GM19467 (cell line): Measurements from ENCODE around the gene HARBI1.

Experiments used
- ATAC-seq: cut with Tn5 transposase; IDR thresholded peaks from one replicate; pipeline ENCODE4 v1.9.1; 2021; ENCODE audit warnings: mild to moderate bottlenecking, moderate library complexity; ENCODE audit not compliant: unreplicated experiment

HARBI1 gene

GRCh38 chr11:46557684-46558151 lies 59.3 kb downstream of the HARBI1 start:
- ATAC-seq = no peak

DNA sequence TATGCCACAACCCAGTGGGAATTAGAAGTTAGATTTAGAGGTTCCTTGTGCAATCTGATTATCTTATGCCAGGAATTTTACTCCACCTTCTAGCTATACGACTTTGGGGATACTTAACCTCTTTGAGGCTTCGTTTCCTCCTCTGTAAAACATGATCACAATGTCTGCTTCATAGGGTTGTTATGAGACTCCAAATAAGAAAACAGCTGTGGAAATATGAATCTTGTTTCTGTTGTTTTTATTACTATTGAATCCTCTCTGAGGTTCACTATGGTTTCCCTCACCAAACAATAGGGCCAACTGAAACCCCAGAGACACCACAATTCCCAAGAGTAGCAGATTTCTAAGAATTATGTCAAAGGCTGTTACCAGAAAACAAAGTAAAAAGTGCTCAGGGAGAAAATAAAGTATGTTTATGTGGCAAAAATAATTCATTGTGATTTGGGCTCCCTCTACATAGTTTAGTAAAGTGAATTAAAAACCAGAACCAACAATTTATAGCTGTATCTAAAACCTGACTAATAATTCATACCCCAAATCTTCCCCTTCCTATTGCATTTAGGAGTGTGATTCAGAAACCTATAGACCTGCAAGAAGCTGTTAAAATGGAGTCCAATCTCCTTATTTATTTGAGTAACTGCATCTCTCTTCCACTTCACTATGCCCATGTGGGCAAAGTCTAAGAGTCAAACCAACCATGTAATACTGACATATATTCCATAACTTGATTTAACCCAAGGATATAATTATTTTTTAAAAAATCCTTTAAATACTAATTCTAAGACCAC lies 61.6 kb downstream of the HARBI1 start:
- ATAC-seq = no peak

GRCh38 chr11:46554213-46555147 lies 62.5 kb downstream of the HARBI1 start:
- no peak for ATAC-seq

DNA sequence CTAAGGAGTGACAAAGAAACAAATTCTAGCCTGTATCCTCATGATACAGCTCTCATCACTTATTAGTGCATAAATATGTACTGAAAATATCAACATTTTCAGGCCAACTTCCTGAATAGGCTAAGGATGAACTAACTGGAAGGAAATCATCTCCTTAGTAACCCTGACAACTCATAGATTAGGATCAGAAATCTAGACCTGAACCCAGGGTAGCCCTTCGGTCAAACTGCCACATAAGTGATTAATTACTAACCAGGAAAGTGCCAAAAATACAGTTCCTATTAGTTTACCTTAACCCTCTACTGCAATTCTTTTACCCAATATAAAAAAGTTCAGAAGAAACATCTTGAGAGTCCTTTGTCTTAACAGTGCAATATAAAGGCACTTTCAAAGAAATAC lies 63.2 kb downstream of the HARBI1 start:
- ATAC-seq = no peak
